Tibial nerve (tissue), 4 donors: ENCODE results near the gene SRGAP3.

Experiments
- EP300 ChIP-seq, 2 donors: sonication (generic); formaldehyde crosslinking; IDR thresholded peaks; one replicate each; pipeline ENCODE4 v1.6.1; 2017; ENCODE audit warnings: antibody characterized with exemption in 2 of 2, mild to moderate bottlenecking in 1 of 2
- TF ChIP-seq, protein P1 (sequence below), 5 experiments: fragments of 200-600 bp in 3 of 5; fragments of 450-650 bp in 2 of 5; sonication (generic) in 3 of 5; IDR thresholded peaks; one replicate each; pipeline ENCODE4 v1.5.1; 2016 to 2019; ENCODE audit warnings: antibody characterized with exemption in 5 of 5, mild to moderate bottlenecking in 3 of 5, moderate library complexity in 2 of 5

DNA sequence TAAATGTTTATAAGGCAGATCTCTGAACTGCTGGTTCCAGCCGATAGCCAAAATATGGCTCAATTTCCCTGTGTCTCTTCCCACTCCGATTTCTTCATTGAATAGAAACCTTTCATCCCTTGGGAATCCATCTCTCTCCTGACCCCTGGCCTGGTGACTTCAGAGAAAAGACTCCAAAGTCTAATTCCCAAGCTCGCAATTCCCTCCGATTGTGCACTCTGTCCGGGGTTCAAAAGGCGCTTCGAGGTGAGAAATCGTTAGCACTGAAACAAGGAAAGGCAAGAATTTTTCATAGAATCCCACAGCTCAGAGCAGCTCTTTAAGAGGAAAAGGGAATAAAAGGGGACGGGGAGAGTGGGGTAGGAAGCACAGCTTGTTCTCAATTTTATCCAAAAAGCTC is 267.7 kb downstream of the SRGAP3 start:
- TF ChIP-seq, protein P1, sequence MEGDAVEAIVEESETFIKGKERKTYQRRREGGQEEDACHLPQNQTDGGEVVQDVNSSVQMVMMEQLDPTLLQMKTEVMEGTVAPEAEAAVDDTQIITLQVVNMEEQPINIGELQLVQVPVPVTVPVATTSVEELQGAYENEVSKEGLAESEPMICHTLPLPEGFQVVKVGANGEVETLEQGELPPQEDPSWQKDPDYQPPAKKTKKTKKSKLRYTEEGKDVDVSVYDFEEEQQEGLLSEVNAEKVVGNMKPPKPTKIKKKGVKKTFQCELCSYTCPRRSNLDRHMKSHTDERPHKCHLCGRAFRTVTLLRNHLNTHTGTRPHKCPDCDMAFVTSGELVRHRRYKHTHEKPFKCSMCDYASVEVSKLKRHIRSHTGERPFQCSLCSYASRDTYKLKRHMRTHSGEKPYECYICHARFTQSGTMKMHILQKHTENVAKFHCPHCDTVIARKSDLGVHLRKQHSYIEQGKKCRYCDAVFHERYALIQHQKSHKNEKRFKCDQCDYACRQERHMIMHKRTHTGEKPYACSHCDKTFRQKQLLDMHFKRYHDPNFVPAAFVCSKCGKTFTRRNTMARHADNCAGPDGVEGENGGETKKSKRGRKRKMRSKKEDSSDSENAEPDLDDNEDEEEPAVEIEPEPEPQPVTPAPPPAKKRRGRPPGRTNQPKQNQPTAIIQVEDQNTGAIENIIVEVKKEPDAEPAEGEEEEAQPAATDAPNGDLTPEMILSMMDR (IDR thresholded peaks at IDR 0.05), result no peak
- no peak for TF ChIP-seq EP300 (IDR thresholded peaks at IDR 0.05)
